GM18526 (cell line): Measurements from ENCODE around the gene LDLRAD4.

Source experiments
- POLR2A ChIP-seq: IDR thresholded peaks from 3 replicates; pipeline ENCODE4 v1.6.1; 2011; ENCODE audit not compliant: insufficient read length; ENCODE audit errors: extremely low read depth

The LDLRAD4 gene

DNA sequence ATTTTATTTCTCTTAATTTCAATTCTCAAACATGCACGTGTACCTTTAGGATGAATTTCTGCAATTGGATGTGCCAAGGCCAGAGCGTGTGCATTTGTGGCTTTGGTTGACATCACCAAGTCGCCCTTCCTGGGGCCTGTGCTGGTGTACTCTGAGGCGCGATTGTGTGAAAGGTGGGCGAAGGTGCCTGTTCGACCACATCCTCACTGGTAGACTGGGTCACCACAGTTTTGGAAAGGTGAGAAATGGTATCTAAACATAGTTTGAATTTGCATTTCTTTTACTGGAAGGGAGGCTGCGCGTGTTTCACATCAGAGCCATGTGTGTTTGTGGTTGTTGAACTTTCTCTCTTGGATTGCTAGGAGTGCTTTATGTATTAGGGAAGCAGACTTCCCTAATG is 89.8 kb downstream of the LDLRAD4 start:
- TF ChIP-seq POLR2A, result no peak

- no peak for TF ChIP-seq POLR2A
Measured at GRCh38 chr18:13309031-13309747, 90.6 kb downstream of the LDLRAD4 start.

DNA sequence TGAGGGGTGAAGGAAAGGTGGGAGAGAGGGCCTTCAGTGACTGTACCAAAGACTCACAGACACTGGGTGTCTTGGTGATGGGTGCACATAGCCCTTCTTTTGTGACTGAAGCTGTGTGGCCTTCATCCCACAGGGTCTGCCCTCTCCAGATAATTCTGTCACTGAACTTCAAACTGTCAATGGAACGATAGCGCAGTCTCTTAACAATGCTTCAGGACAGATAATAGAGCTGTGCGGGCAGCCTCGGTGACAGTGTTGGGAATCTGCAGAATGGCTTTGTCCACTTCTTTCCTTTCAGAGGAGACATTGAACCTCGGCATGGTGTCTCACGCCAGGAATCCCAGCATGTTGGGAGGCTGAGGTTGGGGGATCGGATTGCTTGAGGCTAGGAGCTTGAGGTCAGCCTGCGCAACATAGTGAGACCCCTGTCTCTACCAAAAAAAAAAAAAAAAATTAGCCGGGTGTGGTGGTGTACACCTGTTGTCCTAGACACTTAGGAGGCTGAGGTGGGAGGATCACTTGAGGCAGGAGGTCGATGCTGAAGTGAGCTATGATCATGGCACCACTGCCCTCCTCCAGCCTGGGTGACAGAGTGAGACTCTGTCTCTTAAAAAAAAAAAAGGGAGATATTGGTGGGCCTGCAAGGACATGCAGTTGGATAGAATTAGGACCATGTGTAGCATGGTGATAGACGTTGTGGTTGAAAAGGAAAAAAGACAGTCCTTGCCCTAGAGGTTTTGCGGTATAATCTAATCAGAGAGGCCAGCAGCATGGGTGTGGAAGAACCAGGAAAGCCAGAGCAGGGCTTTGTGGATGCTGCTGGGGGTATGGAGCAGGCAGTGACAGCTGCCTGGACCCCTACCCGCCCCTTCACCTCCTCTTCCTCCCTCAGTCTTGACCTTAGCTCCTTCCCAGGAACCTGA is 91.4 kb downstream of the LDLRAD4 start:
- no peak for TF ChIP-seq POLR2A

GRCh38 chr18:13311193-13311592 is 92.6 kb downstream of the LDLRAD4 start:
- no peak for TF ChIP-seq POLR2A

DNA sequence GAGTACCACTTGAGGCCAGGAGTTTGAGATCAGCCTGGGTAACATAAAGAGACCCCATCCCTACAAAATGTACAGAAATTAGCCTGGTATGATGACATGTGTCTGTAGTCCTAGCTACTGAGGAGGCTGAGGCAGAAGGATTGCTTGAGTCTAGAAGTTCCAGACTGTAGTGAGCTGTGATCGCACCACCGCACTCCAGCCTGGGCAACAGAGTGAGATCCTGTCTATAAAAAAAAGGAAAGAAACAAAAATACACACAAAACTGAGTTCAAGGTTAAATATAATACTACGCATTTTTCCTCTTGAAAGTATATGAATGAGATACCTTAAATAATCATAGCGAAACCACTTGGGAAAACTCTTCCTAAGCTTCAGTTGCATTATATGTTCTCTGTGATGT is 94.0 kb downstream of the LDLRAD4 start:
- no peak for TF ChIP-seq POLR2A

DNA sequence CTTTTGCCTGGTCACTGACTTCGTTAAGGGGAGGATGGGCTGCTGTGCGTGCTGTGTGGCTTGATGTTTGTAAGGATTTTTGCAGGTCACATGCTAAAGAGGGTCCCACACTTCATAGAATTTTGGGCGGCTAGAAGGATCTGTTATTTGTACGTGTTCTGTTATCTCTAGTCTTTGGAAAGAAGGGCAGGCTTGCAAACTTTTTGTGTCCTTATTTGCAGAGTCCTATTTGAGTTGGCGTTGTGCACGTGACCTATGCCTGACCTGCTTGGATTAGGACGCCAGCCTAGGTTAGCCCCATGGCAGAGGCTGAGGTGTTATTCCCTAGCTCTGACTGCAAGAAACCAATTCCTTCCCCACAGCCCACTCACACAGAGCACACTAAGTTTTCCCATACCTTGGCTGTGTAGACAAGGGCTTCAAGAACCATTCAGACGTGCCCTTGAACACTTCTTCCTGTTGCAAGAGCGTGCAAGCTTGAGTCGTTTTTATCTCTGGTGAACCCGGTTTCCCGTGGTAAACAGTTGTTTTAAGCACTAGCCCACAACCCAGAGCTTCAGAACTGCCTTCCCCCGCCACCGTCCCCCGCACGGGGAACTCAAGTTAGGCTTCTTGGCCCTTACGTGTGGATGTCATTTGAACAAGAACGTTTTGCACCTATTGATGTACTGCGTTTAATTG is 94.6 kb downstream of the LDLRAD4 start:
- TF ChIP-seq POLR2A, result no peak

GRCh38 chr18:13315000-13315399 is 96.4 kb downstream of the LDLRAD4 start:
- TF ChIP-seq POLR2A, result no peak

DNA sequence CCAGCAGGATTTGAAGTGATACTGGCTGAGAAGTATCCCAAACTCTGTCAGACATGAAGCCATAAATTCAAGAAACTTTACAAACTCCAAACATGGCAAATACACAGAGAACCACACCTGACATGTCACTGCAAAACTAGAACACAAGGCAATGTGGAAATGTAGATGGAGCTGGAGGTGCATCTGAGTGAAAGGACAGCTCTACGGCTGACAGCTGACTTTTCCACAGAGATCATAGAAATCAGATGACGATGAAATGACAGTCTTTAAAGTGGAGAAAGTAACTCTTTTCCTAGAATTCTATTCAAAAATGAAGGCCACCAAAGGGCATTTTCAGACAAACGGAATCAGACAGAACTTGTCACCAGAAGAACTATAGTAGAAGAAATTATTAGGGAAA is 97.5 kb downstream of the LDLRAD4 start:
- no peak for TF ChIP-seq POLR2A

- no peak for TF ChIP-seq POLR2A
Measured at GRCh38 chr18:13317801-13318200, 99.2 kb downstream of the LDLRAD4 start.

- no peak for TF ChIP-seq POLR2A
Measured at GRCh38 chr18:13318731-13319501, 100.4 kb downstream of the LDLRAD4 start.

DNA sequence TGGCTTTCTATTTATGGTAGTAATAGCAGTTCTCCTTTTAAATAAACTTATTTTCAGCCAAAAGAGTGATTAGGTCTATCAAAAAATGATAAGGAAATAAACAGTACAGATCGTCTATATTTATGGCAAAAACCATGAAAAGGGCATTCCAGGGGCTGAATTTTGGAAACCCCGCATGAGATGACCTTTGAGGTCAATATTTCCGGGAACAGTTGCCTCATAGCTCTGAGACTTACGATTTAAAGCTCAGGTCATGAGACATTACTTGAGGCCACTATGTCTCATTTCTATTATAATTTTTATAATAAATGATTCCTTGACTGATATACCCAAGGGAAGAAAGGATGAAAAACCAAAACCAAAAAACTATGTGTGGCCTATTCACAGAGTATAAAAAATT is 101.1 kb downstream of the LDLRAD4 start:
- no peak for TF ChIP-seq POLR2A

GRCh38 chr18:13320096-13320495 is 101.5 kb downstream of the LDLRAD4 start:
- no peak for TF ChIP-seq POLR2A

DNA sequence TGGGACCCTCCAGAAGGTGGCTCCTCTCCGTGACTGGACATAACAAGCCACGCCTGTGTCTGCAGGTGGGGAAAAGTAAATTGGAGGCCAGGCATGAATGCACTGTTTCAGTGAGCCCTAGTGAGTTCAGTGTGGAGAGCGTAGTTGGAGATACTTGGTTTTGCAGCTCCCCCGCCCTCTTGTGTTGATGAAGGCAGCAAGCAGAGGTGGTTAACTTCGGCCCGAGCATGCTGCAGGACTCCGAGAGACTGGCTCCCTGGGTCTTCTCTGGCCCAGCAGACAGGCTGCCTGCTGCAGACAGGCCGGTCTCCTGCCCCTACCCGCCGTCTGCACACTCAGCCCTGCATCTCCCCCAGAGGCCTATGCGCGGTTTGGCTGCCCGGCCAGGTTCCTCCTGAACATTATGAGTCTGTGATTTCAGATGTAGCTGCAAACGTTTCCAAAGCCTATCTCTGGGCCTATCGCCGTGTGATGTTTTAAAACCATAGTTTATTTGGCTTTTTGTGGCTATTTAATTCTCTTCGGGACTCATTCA is 102.4 kb downstream of the LDLRAD4 start:
- no peak for TF ChIP-seq POLR2A

DNA sequence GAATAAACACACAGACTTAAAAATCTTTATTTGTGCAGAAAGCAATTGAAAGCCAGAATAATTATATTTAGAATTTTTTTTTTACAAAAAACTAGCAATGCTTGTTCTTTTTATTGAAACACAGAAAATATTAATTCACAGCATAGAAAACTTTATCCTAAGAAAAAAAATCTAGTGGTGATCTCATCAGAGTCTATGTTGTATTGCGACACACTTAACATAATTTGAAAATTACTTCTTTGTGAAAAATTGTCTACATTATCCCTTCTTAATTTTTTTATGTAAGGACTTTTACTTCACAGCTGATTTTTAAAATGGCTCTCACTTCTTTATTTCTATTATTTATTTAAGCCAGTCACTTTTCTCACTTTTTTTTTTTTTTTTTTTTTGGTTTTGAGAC is 103.4 kb downstream of the LDLRAD4 start:
- TF ChIP-seq POLR2A, result no peak

DNA sequence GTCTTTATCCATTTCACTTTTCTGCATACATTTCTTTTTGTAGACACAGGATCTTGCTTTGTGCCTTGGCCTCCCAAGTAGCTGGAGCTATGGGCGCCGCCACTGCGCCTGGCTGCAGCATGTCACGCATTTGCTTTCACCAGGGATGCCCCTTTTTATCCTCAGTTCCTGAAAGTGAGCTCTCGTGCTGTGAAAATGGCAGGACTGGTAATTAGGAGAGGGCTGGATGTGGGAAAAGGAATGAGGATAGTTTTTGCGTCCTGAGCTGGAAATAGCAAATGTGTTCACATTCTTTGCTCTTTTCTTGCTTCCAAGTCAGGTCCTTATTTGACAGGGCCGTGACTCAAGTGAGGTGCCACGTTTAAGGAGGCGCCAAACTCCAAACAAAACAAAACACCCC is 104.6 kb downstream of the LDLRAD4 start:
- no peak for TF ChIP-seq POLR2A
